NCI-H1694 (cell line): ENCODE results near the gene COL8A1.
"Not testable (repeated sequence)": the region's sequence is repeated elsewhere in the genome, so short reads cannot be mapped to it uniquely, and the experiment has no call there.

Source experiments
- DNase-seq: peaks from one replicate; lab custom pipeline; 2025; lab: John Stamatoyannopoulos, UW

COL8A1 gene

GRCh38 chr3:99805160-99805559, 166.8 kb downstream of the COL8A1 start:
- DNase-seq = no peak

- peak; percentile 32 for DNase-seq
Measured at GRCh38 chr3:99808163-99808794, 169.9 kb downstream of the COL8A1 start.

GRCh38 chr3:99809565-99809964, 171.2 kb downstream of the COL8A1 start:
- no peak for DNase-seq

GRCh38 chr3:99810403-99810802, 172.0 kb downstream of the COL8A1 start:
- DNase-seq = no peak

GRCh38 chr3:99817047-99817436, 178.6 kb downstream of the COL8A1 start:
- no peak for DNase-seq

GRCh38 chr3:99817437-99818240, 179.2 kb downstream of the COL8A1 start, which contains the start of gene CMSS1:
TSS of gene CMSS1 (plus strand) at chr3:99817862.
- DNase-seq = peak; percentile 73

GRCh38 chr3:99818818-99819217, 180.4 kb downstream of the COL8A1 start:
- DNase-seq = no peak

- DNase-seq = no peak
Measured at GRCh38 chr3:99823723-99824711, 185.6 kb downstream of the COL8A1 start.

GRCh38 chr3:99825004-99825640, 186.7 kb downstream of the COL8A1 start:
- DNase-seq = no peak

GRCh38 chr3:99829844-99830243, 191.4 kb downstream of the COL8A1 start:
- DNase-seq = no peak

- DNase-seq = no peak
Measured at GRCh38 chr3:99833617-99834205, 195.3 kb downstream of the COL8A1 start.

- DNase-seq = no peak
Measured at GRCh38 chr3:99834211-99834957, 196.0 kb downstream of the COL8A1 start.

GRCh38 chr3:99836681-99837080, 198.3 kb downstream of the COL8A1 start:
- no peak for DNase-seq

- no peak for DNase-seq
Measured at GRCh38 chr3:99837715-99838114, 199.3 kb downstream of the COL8A1 start.

GRCh38 chr3:99838755-99839154, 200.4 kb downstream of the COL8A1 start:
- DNase-seq = no peak

- DNase-seq = no peak
Measured at GRCh38 chr3:99839613-99840012, 201.2 kb downstream of the COL8A1 start.

GRCh38 chr3:99841949-99842348, 203.6 kb downstream of the COL8A1 start:
- DNase-seq = not testable (repeated sequence)

- DNase-seq = peak; percentile 43
Measured at GRCh38 chr3:99842826-99843589, 204.6 kb downstream of the COL8A1 start.

GRCh38 chr3:99843590-99844258, 205.3 kb downstream of the COL8A1 start:
- no peak for DNase-seq
